Heart left ventricle (tissue), 13 donors: ENCODE measurements around the gene LAMA2.

Source experiments
- CTCF ChIP-seq, 12 donors: fragments of 200-600 bp; sonication (generic) in 4 of 12; IDR thresholded peaks; one replicate each; pipeline versions ENCODE4 v1.5.0 to v1.8.0; 2018 to 2022; ENCODE audit warnings: antibody characterized with exemption in 12 of 12, mild to moderate bottlenecking in 5 of 12
- POLR2A ChIP-seq, 2 donors: fragments of 450-650 bp; IDR thresholded peaks; one replicate each; pipeline ENCODE4 v1.6.1; 2017; ENCODE audit warnings: antibody characterized with exemption in 2 of 2, mild to moderate bottlenecking in 2 of 2, moderate library complexity in 2 of 2
- donor health status: ischemic (EF 13 %, LVEDD 7.1; RV severe dilation, severe dysfunction).
- donor health status: DM: no; HTN: yes; CAD: no.
- donor health status: DM: no; HTN: no; CAD: no.
- donor health status: ischemic (EF 25% LVEDD 6.9; RV normal size, moderate dysfunction).
- donor health status: ischemic (EF 25% LVEDD 5.7; RV mildly dilated, moderate dysfunction).
- donor health status: ischemic (EF 35%, LVEDD 5.7; RV mildly dilated, moderate dysfunction).
- donor health status: nonischemic (EF 11% LVEDD 7.7; RV severe dilation, severe dysfunction).
- donor health status: DM: yes; HTN: yes; CAD: no.
- donor health status: PGD.
- donor health status: ischemic (EF 29% LVEDD 5.4; RV normal size, mild dysfunction).
- donor health status: nonischemic (EF 23%, LVEDD 6.1; RV moderate dilation, normal function).

GRCh38 chr6:129239825-129240491, 357.0 kb downstream of the LAMA2 start:
- TF ChIP-seq CTCF (IDR thresholded peaks at IDR 0.05) (no peak), POLR2A (IDR thresholded peaks at IDR 0.05) (no peak)
